Fibroblast of peridontal ligament (primary cell): ENCODE data around the gene OLFM2.

Experiments used
- DNase-seq: peaks from one replicate; pipeline ENCODE4 v3.0.0-alpha.2; 2010; ENCODE audit errors: extremely low read depth

The OLFM2 gene

GRCh38 chr19:9909251-9909650 lies 27.1 kb downstream of the OLFM2 start:
- no peak for DNase-seq

- DNase-seq, result no peak
Observed at GRCh38 chr19:9906475-9907087, 29.7 kb downstream of the OLFM2 start.

DNA sequence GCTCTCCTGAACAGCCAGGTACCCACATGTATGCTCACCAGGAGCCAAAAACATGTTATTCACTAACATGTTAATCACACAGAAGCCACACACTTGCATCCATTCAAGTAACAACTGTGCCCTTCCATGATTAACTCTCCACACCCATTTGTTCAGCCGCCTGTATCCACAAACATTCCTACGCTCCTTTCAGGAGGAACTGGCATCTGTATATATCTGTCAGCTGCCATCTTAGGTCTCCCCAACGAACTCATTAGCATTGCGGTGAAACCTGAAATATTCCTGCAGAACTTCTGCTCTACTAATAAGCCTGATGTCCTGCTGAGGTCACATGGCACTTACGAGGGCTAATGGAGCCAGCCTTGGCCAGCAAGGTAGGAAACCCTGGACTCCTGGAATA lies 33.0 kb downstream of the OLFM2 start:
- DNase-seq, result no peak

DNA sequence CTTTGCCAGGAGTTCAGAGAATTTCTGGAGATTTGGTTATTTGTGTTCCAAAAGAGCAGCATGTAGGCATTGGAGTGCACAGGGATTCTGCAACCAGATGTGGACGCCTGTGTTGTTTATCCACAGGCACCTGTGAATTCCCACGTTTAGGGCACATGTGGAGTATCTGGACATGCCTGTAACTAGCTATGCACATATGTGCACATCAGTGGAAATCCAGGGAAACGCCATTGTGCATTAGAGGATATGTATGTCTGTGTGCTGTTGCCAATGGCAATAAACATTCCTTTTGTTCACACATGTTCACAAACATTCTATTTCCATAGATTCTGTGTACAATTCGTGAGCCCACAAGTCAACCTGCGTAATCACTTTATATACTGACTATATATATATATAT lies 34.7 kb downstream of the OLFM2 start:
- DNase-seq, result no peak

DNA sequence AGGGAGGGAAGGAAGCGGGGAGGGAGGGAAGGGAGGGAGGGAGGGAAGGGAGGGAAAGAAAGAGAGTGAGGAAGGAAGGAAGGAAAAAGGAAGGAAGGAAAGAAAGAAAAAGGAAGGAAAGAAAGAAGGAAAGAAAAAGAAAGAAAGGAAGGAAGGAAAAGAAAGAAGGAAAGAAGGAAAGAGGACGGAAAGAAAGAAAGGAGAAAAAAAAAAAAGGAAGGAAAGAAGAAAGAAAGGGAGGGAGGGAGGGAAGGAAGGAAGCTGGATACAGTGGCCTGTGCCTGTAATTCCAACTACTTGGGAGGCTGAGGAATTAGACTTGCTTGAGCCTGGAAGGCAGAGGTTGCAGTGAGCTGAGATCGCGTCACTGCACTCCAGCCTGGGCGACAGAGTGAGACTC lies 35.3 kb downstream of the OLFM2 start:
- DNase-seq, result no peak

DNA sequence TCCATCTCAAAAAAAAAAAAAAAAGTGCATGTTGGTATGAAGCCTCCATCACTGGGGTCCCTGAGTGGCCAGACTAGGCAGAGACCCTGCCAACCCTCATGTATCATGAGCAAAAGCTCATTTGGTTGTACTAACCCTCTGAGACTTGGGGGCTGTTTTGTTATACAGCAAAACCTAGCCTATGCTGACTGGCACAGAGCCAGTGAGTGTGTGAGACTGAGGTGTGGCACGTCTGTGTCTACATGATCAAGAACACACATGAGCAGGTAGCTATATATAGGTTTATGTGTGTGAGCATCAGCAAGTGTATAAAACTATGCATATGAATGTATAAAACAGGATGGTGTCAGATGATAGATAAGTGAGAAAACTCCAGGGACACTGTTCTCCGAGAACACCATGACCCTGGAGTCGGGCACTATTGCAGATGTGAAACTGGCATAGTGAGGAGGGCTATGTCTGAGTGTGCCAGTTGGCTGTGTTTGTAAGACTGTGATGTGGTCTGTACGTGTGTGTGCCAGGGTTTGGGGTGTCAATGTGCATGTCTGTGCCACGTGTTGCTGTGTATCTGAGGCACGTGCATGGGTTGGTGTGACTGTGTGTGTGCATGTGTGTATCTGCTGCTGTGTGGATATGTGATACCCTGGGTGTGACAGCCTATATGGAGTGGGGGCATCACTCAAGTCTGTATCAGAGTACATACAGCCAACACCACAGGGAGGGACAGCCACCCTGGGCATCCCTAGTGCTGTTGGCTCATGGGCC lies 44.5 kb downstream of the OLFM2 start:
- no peak for DNase-seq

DNA sequence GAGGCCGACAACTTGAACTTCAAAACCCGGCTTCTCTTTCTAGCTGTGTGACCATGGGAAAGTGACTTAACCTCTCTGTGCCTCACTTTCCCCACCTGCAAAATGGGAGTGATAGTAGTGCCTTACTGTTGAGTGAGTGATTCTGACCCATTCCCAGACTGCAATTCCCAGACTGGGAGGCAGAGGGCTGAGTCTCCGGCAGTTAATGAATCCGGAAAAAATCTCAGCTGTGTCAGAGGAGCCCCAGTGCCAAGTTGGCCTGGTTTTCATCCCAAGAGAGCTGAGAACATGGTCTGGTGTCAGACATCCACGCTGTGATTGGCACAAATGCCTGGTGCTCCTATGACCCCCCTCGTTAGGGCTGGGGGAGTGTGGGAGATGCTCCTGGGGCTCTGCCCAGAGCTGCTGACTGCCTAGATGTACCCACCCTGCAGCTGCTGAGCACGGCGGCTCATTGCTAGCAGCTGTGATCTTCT lies 51.2 kb downstream of the OLFM2 start:
- DNase-seq, result peak; percentile 88

DNA sequence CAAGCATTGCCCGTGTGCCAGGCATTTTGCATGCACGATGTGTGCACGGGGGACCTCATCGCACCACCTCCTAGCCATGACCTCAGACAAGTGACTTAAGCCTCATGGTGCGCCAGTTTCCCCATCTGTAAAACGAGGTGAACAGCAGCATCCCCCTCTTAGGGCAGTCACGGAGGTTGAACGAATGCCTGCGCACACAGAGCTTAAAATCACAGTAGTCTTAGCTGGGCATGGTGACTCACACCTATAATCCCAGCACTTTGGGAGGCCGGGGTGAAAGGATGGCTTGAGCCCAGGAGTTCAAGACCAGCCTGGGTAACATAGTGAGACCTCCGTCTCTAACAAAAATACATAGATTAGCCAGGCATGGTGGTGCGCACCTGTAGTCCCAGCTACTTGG lies 52.6 kb downstream of the OLFM2 start:
- DNase-seq, result no peak

GRCh38 chr19:9883231-9883758 lies 53.0 kb downstream of the OLFM2 start:
- DNase-seq, result no peak

- DNase-seq, result no peak
Observed at GRCh38 chr19:9881720-9882119, 54.6 kb downstream of the OLFM2 start.

DNA sequence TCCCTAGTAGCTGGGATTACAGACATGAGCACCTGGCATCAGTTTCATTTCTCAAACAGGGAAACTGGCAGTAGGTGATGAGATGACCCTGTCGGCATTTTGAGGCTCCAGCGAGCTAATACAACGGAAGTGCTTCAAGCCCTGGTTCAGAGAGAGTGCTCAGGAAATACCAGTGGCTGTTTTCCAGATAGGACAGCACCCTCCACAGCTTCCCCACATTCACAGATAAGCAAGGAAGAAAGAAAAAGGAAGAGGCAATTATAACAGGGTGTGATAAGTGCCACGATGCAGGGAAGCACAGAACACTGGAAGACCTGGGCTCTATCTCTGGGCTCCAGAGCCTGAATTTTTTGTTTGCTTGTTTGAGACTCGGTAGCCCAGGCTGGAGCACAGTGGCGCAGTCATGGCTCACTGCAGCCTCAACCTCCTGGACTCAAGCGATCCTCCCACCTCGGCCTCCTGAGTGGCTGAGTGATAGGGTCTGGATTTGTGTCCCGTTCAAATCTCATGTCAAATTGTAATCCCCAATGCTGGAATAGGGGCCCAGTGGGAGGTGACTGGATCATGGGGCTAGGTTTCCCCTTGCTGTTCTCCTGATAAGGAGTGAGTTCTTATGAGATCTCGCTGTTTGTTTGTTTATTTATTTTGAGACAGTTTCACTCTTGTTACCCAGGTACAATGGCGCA lies 57.7 kb downstream of the OLFM2 start:
- no peak for DNase-seq

DNA sequence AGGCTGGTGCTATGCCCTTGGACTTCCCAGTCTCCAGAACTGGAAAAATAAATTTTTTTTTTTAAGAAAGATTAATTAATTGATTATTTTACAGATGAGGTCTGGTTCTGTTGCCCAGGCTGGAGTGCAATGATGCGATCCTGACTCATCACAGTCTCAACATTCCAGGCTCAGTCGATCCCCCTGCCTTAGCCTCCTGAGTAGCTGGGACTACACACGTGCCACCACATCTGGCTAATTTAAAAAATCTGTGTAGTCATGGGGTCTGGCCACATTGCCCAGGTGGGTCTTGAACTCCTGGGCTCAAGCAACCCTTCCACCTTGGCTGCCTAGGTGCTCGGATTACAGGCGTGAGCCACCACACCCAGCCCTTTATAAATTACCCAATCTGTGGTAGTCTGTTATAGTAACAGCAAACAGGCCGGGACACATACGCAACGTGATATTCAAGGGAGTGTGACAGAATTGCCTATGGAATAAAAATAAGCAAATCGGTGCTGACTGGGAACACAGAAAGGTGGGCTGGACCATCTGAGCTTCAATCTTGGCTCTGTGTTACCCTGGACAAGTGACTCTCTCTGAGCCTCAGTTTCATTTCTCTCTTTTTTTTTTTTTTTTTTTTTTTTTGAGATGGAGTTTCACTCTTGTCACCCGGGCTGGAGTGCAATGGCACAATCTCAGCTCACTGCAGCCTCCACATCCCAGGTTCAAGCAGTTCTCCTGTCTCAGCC lies 58.4 kb downstream of the OLFM2 start:
- DNase-seq, result peak; percentile 15

DNA sequence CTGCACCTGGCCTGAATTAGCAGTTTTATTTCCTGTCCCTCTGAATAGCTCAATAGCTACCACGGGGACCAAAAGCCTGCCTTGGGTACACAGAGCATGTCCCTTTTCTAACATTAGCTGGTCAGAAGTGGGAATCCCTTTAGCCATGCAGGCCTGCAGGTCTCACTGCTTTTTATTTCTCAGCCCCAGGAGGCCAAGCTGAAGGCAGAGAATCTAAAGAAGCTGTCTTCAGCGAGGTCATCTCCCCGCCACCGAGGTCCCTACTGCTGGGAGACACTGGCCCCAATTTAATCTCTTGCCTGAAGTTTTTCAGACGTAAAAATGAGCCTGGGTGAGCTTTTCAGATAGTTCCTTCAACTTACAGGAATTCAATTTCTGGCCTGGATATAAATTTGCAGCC lies 60.5 kb downstream of the OLFM2 start:
- no peak for DNase-seq

- DNase-seq, result no peak
Observed at GRCh38 chr19:9875031-9875627, 61.2 kb downstream of the OLFM2 start.

DNA sequence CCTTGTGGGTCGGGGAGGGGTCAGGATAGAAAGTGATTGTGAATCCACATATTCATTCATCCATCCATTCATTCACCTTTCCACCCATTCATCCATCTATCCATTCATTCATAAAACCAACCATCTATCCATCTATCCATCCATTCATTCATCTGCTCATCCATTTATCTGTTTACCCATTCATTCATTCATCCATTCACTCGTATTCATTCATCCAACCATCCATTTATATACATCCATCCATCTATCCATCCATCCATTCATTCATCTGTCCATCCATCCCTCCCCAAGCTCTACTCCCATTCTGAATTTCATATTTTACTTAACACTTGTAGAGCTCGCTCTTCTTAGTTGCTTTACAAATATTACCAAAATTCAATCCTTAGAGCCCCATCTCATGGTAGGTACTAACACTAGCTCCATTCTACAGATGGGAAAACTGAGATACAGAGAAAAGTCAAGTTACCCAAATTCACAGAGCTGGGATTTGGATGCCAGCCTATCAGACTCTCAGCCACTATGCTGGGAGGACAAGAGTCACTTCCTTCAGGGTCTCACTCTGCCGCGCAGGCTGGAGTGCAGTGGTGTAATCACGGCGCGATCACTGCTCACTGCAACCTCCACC lies 63.6 kb downstream of the OLFM2 start:
- DNase-seq, result no peak

GRCh38 chr19:9871626-9872338 lies 64.5 kb downstream of the OLFM2 start:
- DNase-seq, result no peak

- DNase-seq, result no peak
Observed at GRCh38 chr19:9868983-9869617, 67.2 kb downstream of the OLFM2 start.

DNA sequence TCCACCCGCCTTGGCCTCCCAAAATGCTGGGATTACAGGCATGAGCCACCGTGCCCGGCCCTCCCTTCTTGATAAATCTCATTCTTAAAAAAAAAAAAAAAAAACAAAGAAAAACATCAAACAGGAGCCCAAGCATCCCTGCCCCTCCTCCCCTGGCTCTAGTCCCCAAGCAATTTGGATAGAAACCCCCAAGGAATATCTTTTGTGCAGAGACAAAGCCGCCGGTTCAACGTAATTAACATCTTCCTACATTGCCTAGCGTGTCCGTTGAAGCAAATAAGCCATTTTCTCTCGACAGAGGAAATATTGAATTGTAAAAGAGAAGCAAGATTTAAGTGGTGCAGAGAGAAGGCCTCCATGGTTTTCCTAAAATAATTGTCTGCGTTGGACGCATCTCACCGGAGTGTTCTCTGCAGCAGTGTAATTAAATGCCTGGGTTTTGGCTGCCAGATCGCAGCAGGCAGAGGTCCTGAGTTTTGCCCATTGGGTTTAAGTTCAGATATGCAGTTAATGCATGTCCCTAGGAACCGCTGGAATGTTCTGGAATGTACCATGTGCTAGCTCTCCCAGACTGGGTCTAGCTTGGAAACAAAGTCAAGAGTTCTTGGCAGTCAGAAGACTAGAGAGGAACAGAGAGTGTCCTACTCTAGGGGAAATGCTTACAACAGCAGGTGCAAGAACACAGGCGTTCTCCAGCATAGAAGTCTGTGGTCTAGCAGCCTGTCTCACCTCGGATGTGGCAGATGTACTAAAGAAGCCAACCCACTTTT lies 70.4 kb downstream of the OLFM2 start:
- peak; percentile 10 for DNase-seq

DNA sequence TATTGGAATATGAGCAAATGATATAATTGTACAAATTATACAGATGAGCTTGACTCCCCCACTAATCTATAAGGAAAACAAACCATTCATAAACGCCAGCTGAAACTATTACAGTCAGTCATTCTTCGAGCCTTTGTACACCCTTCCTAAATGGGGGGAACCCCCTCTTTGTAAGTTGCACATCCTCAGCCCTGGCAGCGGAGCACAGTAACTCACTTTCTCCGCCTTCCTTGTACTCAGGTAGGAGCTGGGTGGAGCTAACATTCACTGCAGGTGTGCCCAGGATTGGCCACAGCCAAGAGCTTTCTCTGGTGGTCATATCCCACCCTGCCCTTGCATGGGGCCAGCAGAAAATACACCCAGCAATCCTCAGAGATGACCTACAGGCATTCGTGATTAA lies 72.6 kb downstream of the OLFM2 start:
- no peak for DNase-seq
